SK-N-SH treated with all-trans-retinoic acid at 6 μM for 48 hours (cell line): ENCODE measurements around the gene BUD23.
"Not testable (repeated sequence)": the region's sequence is repeated elsewhere in the genome, so short reads cannot be mapped to it uniquely, and the experiment has no call there.

ENCODE experiments used
- ATAC-seq: fragments of 200-7000 bp; cut with Tn5 transposase; 3 replicates; pipeline ENCODE4 v1.9.1; 2020; ENCODE audit warnings: mild to moderate bottlenecking, moderate library complexity
- ARNTL ChIP-seq: fragments of 450-650 bp; formaldehyde crosslinking; IDR thresholded peaks from 2 replicates; pipeline ENCODE4 v1.5.0; 2020; ENCODE audit warnings: low read depth, mild to moderate bottlenecking, moderate library complexity, borderline replicate concordance
- BACH2 ChIP-seq: fragments of 250-450 bp; sonication (Bioruptor Pico); IDR thresholded peaks from 2 replicates; pipeline ENCODE4 v1.9.0; 2021; ENCODE audit warnings: mild to moderate bottlenecking, borderline replicate concordance
- CREB5 ChIP-seq: fragments of 250-450 bp; sonication (Bioruptor Pico); IDR thresholded peaks from 2 replicates; pipeline ENCODE4 v1.5.1; 2020; ENCODE audit warnings: low read depth, mild to moderate bottlenecking, moderate library complexity
- CSDC2 ChIP-seq: fragments of 250-450 bp; sonication (Bioruptor Pico); IDR thresholded peaks from 2 replicates; pipeline ENCODE4 v1.5.0; 2020; ENCODE audit warnings: mild to moderate bottlenecking, moderate library complexity
- ESRRG ChIP-seq: fragments of 250-450 bp; sonication (Bioruptor Pico); IDR thresholded peaks from 2 replicates; pipeline ENCODE4 v1.6.1; 2021; ENCODE audit warnings: mild to moderate bottlenecking
- GLIS3 ChIP-seq: fragments of 250-450 bp; sonication (Bioruptor Pico); IDR thresholded peaks from 2 replicates; pipeline ENCODE4 v1.5.0; 2020; ENCODE audit warnings: mild to moderate bottlenecking, moderate library complexity
- ISL1 ChIP-seq: fragments of 250-450 bp; sonication (Bioruptor Pico); IDR thresholded peaks from 2 replicates; pipeline ENCODE4 v2.1.2; 2022; ENCODE audit warnings: mild to moderate bottlenecking, moderate library complexity
- OSR1 ChIP-seq: fragments of 250-450 bp; sonication (Bioruptor Pico); IDR thresholded peaks from 2 replicates; pipeline ENCODE4 v1.8.0; 2022; ENCODE audit warnings: moderate library complexity, mild to moderate bottlenecking, inconsistent platforms
- RARB ChIP-seq: fragments of 250-450 bp; sonication (Bioruptor Pico); IDR thresholded peaks from 2 replicates; pipeline ENCODE4 v1.8.0; 2021; ENCODE audit warnings: mild to moderate bottlenecking, moderate library complexity
- SNAI2 ChIP-seq: fragments of 250-450 bp; sonication (Bioruptor Pico); IDR thresholded peaks from 2 replicates; pipeline ENCODE4 v1.5.0; 2020; ENCODE audit warnings: mild to moderate bottlenecking, moderate library complexity
- TCF4 ChIP-seq: fragments of 250-450 bp; sonication (Bioruptor Pico); IDR thresholded peaks from 2 replicates; pipeline ENCODE4 v1.8.0; 2021; ENCODE audit warnings: mild to moderate bottlenecking, moderate library complexity, borderline replicate concordance
- TOX ChIP-seq: fragments of 250-450 bp; sonication (Bioruptor Pico); IDR thresholded peaks from 2 replicates; pipeline ENCODE4 v1.8.0; 2021; ENCODE audit warnings: mild to moderate bottlenecking, moderate library complexity, borderline replicate concordance
- ZC3H10 ChIP-seq: fragments of 250-450 bp; sonication (Bioruptor Pico); IDR thresholded peaks from 2 replicates; pipeline ENCODE4 v1.5.1; 2021; ENCODE audit warnings: mild to moderate bottlenecking, moderate library complexity
- ZFP3 ChIP-seq: fragments of 250-450 bp; sonication (Bioruptor Pico); IDR thresholded peaks from 2 replicates; pipeline ENCODE4 v1.5.0; 2020; ENCODE audit warnings: mild to moderate bottlenecking, moderate library complexity
- ZNF565 ChIP-seq: fragments of 450-650 bp; formaldehyde crosslinking; conservative IDR thresholded peaks from 2 replicates; pipeline ENCODE4 v1.5.0; 2020; ENCODE audit warnings: low read depth, mild to moderate bottlenecking, moderate library complexity
- ZNF8 ChIP-seq: fragments of 450-650 bp; formaldehyde crosslinking; IDR thresholded peaks from 2 replicates; pipeline ENCODE4 v1.5.0; 2020; ENCODE audit warnings: mild to moderate bottlenecking, moderate library complexity
- TF ChIP-seq, protein P1 (sequence below): fragments of 250-450 bp; sonication (Bioruptor Pico); IDR thresholded peaks from 2 replicates; pipeline ENCODE4 v1.5.0; 2020; ENCODE audit warnings: mild to moderate bottlenecking, moderate library complexity
- TF ChIP-seq, protein P2 (sequence below): fragments of 250-450 bp; sonication (Bioruptor Pico); IDR thresholded peaks from 2 replicates; pipeline ENCODE4 v1.8.0; 2021; ENCODE audit warnings: low read depth, mild to moderate bottlenecking, moderate library complexity, borderline replicate concordance
- TF ChIP-seq, protein P3 (sequence below): fragments of 250-450 bp; sonication (Bioruptor Pico); IDR thresholded peaks from 2 replicates; pipeline ENCODE4 v1.5.1; 2021; ENCODE audit warnings: mild to moderate bottlenecking, moderate library complexity

BUD23 gene

DNA sequence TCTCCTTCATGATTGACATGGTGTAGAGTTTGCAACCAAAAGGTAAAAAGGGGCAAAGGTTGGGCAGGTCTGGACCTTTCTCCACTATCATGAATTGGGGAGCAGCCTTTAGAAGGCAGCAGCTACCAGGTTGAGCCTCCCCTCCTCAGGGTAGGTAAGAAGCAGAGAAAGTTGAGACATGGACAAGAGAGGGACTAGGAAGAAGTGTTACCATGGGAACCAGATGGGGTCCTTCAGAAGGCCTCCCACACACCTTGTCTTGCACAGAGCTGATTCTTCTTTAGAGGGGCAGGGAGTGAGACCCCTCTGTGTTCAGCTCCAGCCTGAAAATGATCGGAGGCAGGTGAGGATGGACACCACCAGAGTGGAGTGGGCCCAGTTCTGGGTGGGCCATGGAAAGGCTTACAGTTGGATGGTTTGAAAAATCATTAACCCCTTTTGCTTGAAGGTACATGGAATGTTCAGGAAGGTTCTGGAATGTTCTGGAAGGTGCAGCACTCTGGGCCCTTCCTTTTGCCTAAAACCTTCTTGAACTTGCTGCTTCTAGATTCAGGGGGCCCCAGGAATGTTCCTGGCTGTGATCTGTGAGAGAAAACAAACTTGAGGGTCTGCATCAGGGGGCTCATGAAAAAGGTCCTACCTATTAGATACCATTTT lies 8.8 kb upstream of the BUD23 start:
- TF ChIP-seq, protein P1, sequence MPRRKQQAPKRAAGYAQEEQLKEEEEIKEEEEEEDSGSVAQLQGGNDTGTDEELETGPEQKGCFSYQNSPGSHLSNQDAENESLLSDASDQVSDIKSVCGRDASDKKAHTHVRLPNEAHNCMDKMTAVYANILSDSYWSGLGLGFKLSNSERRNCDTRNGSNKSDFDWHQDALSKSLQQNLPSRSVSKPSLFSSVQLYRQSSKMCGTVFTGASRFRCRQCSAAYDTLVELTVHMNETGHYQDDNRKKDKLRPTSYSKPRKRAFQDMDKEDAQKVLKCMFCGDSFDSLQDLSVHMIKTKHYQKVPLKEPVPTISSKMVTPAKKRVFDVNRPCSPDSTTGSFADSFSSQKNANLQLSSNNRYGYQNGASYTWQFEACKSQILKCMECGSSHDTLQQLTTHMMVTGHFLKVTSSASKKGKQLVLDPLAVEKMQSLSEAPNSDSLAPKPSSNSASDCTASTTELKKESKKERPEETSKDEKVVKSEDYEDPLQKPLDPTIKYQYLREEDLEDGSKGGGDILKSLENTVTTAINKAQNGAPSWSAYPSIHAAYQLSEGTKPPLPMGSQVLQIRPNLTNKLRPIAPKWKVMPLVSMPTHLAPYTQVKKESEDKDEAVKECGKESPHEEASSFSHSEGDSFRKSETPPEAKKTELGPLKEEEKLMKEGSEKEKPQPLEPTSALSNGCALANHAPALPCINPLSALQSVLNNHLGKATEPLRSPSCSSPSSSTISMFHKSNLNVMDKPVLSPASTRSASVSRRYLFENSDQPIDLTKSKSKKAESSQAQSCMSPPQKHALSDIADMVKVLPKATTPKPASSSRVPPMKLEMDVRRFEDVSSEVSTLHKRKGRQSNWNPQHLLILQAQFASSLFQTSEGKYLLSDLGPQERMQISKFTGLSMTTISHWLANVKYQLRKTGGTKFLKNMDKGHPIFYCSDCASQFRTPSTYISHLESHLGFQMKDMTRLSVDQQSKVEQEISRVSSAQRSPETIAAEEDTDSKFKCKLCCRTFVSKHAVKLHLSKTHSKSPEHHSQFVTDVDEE (CRISPR knock-in tag): no peak
- TF ChIP-seq SNAI2: no peak
- TF ChIP-seq, protein P2, sequence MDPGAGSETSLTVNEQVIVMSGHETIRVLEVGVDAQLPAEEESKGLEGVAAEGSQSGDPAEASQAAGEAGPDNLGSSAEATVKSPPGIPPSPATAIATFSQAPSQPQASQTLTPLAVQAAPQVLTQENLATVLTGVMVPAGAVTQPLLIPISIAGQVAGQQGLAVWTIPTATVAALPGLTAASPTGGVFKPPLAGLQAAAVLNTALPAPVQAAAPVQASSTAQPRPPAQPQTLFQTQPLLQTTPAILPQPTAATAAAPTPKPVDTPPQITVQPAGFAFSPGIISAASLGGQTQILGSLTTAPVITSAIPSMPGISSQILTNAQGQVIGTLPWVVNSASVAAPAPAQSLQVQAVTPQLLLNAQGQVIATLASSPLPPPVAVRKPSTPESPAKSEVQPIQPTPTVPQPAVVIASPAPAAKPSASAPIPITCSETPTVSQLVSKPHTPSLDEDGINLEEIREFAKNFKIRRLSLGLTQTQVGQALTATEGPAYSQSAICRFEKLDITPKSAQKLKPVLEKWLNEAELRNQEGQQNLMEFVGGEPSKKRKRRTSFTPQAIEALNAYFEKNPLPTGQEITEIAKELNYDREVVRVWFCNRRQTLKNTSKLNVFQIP: no peak
- TF ChIP-seq ZC3H10: no peak
- no peak for TF ChIP-seq ZFP3 (CRISPR knock-in tag)
- TF ChIP-seq ISL1 (CRISPR knock-in tag): no peak
- TF ChIP-seq RARB: no peak
- TF ChIP-seq, protein P3, sequence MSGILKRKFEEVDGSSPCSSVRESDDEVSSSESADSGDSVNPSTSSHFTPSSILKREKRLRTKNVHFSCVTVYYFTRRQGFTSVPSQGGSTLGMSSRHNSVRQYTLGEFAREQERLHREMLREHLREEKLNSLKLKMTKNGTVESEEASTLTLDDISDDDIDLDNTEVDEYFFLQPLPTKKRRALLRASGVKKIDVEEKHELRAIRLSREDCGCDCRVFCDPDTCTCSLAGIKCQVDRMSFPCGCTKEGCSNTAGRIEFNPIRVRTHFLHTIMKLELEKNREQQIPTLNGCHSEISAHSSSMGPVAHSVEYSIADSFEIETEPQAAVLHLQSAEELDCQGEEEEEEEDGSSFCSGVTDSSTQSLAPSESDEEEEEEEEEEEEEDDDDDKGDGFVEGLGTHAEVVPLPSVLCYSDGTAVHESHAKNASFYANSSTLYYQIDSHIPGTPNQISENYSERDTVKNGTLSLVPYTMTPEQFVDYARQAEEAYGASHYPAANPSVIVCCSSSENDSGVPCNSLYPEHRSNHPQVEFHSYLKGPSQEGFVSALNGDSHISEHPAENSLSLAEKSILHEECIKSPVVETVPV: no peak
- no peak for TF ChIP-seq ESRRG
- TF ChIP-seq GLIS3 (CRISPR knock-in tag): no peak
- no peak for ATAC-seq

- ATAC-seq: not testable (repeated sequence)
Measured at GRCh38 chr7:73676062-73676461, 7.3 kb upstream of the BUD23 start.

DNA sequence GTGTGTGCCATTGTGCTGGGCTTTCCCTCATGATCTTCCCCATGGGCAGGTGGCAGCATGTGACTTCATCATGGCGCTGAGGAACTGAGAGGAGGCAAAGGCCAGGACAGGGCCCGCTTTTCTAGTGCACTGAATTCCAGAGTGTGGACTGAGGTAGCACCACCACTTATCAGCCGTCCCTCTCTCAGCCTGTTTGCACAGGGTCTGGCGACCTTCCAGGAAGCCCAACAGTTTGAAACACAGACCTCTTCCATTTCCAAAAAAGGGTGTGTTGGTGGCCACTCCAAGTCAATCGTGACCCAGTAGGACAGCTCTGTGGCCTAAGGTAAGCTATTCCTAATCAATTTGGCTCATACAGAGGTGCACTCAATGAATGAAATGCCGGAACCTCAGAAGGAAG lies 4.5 kb upstream of the BUD23 start:
- no peak for ATAC-seq

DNA sequence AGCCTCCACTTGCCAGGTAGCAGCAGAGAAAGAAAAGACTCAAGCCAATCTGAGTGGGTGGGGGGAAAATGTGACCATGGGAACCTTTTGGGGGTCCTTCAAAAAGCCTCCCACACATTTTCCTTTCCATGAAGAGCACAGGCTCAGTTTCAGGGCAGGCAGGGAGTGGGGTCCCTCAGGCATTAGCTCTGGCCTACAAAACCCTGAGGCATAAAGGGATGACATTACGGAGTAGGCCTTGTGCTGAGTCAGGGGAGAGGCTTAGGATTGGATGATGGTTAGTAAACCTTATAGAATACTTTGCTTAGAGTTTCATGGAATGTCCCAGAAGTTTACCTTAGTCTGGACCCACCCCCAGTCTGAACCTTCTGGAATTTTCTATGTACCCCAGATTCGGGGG lies 3.7 kb upstream of the BUD23 start:
- ATAC-seq: no peak
- TF ChIP-seq ZC3H10 (no peak), ZNF565 (CRISPR knock-in tag) (no peak), GLIS3 (CRISPR knock-in tag) (no peak), TCF4 (no peak), ZNF8 (CRISPR knock-in tag) (no peak)
- TF ChIP-seq, all 23 proteins: peak for 0

More for the DNA sequence above, 4.5 kb upstream of the BUD23 start:
- TF ChIP-seq SNAI2 (no peak), OSR1 (CRISPR knock-in tag) (no peak), GLIS3 (CRISPR knock-in tag) (no peak), TOX (CRISPR knock-in tag) (no peak), ZFP3 (CRISPR knock-in tag) (no peak)
- TF ChIP-seq, protein P2: no peak

- ATAC-seq: no peak
- TF ChIP-seq RARB (no peak), BACH2 (CRISPR knock-in tag) (no peak), GLIS3 (CRISPR knock-in tag) (no peak), CSDC2 (CRISPR knock-in tag) (no peak), CREB5 (CRISPR knock-in tag) (no peak), SNAI2 (no peak), TCF4 (no peak), ZNF8 (CRISPR knock-in tag) (no peak), ZNF565 (CRISPR knock-in tag) (no peak), ARNTL (CRISPR knock-in tag) (no peak), TOX (CRISPR knock-in tag) (no peak), ZFP3 (CRISPR knock-in tag) (no peak)
Measured at GRCh38 chr7:73680501-73680900, 2.9 kb upstream of the BUD23 start.
